Measurements from ENCODE around the gene TEKTIP1.
"Not testable (repeated sequence)": the region's sequence is repeated elsewhere in the genome, so short reads cannot be mapped to it uniquely, and the experiment has no call there.

Gene TEKTIP1

DNA sequence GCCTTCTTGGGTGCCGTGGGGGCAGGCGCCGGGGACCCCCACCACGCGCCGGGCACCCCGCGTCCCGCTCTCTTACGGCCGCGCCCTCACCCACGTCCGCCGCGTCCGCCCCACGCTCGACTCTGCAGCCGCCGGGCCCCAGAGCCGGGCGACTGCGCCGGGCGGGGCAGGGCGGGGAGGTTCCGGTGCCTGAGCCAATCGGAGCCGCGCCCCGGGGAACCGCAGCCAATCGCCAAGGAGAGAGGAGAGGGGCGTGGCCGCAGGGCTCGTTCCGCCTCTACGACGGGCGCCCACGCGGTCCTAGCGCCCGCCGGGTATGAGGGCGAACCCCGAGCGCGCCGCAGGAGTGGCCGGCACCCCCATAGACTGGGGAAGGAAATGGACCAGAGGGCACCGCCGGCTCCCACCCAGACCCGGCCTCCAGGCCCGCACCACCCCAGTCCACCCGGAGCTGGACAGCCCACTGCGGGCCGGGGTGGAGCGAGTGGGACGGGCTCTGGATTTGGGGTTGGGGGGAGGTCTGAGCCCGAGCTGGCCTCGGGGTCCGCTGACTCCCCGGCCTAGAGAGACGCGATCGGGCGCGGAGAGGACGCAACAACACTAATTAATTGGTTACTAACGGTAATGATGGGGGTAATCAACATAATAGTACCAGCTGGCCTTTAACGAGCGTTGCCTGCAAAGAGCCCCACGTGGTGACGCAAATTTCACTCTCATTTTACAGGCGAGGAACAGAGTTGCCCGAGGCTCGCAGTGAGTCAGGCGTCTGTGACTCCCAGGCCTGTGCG, 18.7 kb downstream of the TEKTIP1 start, which contains the start of gene MFSD12:
Gene MFSD12 (minus strand): TSS at position 126 of the 788 bp plus-strand sequence. CDS start 183 bp downstream, outside the sequence.
- peak; percentile 90 for DNase-seq (ENCODE audit: low read depth)

DNA sequence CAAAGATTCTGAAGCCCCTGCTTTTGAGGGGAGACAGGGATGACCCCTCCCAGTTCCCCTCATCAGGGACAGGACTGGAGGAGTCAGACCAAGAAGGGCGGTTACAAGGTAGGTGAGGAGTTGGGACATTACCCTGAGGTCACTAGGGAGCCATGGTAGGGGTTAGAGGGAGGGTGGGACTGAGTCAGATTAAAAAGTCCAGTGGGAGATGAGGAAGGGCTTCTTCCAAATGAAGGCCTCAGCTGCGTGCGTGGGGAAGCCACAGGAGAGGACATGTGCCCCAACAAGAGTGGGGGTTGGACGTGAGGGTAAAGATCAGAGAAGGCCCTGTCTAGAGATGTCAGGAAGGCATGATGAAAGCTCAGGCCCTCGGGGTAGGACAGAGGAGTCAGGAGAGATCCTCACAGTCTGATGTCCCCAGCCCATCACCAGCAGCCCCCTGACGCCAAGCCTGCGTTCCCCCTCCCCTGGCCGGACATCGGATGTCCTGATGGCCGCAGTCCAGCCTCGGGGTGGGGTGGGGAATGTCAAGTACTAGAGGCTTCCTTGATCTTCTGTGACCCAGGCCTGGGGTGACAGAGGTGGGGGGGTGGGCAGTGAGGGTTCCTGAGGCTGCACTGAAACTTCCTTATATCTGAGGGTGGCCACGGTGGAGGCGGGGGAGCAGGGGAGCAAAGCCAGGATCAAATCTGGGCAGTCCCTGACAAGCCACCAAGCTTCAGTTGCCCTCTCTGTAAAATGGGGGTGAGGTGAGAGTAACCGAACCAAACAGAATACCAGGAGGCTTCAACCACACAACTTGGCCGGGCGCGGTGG, 24.9 kb downstream of the TEKTIP1 start:
- DNase-seq (ENCODE audit: low read depth): no peak

GRCh38 chr19:3565139-3565538, 26.2 kb downstream of the TEKTIP1 start:
- DNase-seq (ENCODE audit: low read depth): no peak

DNA sequence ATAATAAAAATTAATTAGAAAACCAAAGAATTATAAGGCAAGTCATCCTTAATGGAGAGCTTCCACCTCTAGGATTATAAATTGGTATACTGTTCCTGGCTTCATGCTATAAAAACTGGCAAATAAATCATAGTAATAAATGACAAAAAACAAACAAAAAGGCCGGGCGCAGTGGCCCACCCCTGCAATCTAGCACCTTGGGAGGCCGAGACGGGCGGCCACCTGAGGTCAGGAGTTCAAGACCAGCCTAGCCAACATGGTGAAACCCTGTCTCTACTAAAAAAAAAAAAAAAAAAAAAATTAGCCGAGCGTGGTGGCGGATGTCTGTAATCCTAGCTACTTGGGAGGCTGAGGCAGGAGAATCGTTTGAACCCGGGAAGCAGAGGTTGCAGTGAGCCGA, 31.1 kb downstream of the TEKTIP1 start:
- DNase-seq (ENCODE audit: low read depth): not testable (repeated sequence)

GRCh38 chr19:3570606-3571011, 31.6 kb downstream of the TEKTIP1 start:
- no peak for DNase-seq (ENCODE audit: low read depth)

- peak; percentile 99 for DNase-seq (ENCODE audit: low read depth)
These were observed 33.3 kb downstream of the TEKTIP1 start for GRCh38 chr19:3572132-3572854.

DNA sequence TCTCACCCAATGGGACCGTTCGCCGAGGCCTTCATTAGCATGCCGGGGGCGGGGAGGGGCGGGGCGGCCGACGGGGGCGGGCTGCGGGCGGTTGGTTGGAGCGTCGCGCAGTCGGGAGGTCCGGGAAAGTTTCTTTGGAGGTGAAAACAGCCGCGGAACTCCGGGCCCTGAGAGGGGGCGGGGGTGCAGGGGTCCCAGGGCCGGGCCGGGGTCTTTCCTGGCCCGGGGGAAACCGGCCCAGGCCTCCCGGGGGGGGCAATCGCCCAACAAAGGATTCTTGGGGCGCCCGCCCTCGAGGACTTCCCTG, 33.8 kb downstream of the TEKTIP1 start, which contains the start of gene HMG20B:
Gene HMG20B (plus strand): TSS at position 90 of the 307 bp plus-strand sequence. CDS start 366 bp downstream, outside the sequence.
- DNase-seq (ENCODE audit: low read depth): no peak

GRCh38 chr19:3573162-3573857, 34.3 kb downstream of the TEKTIP1 start:
- no peak for DNase-seq (ENCODE audit: low read depth)

- DNase-seq (ENCODE audit: low read depth): peak; percentile 59
These were observed 35.1 kb downstream of the TEKTIP1 start for GRCh38 chr19:3573858-3574637.

DNA sequence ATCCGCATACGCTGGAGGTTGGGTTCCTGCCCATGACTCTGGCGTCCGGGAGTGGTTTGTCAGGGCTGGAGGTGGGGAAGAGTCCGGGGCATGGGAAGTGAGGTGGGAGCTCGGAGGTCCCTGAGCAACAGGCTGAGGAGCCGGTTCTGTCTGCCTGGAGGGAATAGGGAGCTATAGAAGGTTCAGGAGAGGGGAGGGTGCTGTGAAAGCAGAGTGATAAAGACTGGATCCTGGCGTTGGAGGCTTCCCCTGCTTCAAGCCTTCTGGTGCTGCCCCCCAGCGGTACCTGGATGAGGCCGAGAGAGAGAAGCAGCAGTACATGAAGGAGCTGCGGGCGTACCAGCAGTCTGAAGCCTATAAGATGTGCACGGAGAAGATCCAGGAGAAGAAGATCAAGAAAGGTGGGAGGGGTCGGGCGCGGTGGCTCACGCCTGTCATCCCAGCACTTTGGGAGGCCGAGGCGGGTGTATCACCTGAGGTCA, 36.3 kb downstream of the TEKTIP1 start:
- no peak for DNase-seq (ENCODE audit: low read depth)

GRCh38 chr19:3575949-3576673, 37.1 kb downstream of the TEKTIP1 start:
- no peak for DNase-seq (ENCODE audit: low read depth)

DNA sequence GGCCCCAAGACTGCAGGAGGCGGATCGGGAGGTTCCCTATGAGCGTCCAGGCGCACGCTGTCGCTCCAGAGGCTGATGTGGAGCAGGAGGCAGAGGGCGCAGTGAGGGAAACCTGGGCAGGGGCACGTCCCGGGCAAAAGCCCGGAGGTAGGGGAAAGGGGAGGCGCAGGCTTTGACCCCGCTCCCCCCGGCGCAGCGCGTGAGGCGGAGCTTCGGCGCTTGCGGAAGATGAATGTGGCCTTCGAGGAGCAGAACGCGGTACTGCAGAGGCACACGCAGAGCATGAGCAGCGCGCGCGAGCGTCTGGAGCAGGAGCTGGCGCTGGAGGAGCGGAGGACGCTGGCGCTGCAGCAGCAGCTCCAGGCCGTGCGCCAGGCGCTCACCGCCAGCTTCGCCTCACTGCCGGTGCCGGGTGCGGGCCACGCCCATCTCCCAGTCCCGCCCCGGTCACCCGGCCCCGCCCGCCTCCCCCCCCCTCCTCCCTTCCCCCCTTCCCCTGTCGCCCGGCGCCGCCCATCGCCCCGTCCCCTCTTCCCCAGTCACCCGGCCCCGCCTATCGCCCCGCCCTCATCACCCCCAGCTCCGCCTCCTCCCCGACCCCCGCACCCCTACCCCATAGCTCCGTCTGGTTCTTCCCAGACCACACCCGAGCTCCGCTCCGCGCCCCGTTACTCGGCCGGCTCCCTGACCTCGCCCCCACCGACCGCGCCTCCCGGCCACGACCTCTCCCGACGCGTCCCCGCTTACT, 37.9 kb downstream of the TEKTIP1 start:
- no peak for DNase-seq (ENCODE audit: low read depth)

- DNase-seq (ENCODE audit: low read depth): no peak
These were observed 38.9 kb downstream of the TEKTIP1 start for GRCh38 chr19:3577723-3578344.

DNA sequence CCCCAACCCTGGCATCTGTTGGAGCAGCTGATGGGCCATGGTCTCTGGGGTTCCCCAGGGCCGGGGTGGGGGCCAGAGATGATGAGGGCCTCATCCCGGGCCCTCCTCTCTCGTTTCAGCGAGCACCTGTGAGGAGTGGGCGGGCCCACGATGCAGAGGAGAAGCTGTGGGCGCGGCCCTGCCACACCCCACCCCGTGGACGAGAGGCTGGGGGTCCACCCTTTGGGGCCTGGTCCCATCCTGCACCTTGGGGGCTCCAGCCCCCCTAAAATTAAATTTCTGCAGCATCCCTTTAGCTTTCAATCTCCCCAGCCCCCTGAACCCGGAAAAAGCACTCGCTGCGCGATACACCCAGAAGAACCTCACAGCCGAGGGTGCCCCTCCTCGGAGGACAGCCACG, 39.4 kb downstream of the TEKTIP1 start:
- DNase-seq (ENCODE audit: low read depth): no peak

GRCh38 chr19:3580156-3580934, 41.4 kb downstream of the TEKTIP1 start:
- DNase-seq (ENCODE audit: low read depth): no peak

DNA sequence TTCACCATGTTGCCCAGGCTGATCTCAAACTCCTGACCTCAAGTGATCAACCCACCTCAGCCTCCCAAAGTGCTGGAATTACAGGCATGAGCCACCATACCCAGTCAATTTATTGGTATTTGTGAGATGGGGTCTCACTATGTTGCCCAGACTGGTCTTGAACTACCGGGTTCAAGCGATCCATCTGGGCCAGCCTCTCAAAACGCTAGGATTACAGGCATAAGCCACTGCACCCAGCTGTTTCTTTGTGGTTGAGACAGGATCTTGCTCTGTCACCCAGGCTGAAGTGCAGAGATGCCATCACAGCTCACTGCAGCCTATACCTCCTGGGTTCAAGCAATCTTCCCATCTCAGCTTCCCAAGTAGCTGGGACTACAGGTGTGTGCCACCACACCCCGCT, 42.8 kb downstream of the TEKTIP1 start:
- DNase-seq (ENCODE audit: low read depth): not testable (repeated sequence)

DNA sequence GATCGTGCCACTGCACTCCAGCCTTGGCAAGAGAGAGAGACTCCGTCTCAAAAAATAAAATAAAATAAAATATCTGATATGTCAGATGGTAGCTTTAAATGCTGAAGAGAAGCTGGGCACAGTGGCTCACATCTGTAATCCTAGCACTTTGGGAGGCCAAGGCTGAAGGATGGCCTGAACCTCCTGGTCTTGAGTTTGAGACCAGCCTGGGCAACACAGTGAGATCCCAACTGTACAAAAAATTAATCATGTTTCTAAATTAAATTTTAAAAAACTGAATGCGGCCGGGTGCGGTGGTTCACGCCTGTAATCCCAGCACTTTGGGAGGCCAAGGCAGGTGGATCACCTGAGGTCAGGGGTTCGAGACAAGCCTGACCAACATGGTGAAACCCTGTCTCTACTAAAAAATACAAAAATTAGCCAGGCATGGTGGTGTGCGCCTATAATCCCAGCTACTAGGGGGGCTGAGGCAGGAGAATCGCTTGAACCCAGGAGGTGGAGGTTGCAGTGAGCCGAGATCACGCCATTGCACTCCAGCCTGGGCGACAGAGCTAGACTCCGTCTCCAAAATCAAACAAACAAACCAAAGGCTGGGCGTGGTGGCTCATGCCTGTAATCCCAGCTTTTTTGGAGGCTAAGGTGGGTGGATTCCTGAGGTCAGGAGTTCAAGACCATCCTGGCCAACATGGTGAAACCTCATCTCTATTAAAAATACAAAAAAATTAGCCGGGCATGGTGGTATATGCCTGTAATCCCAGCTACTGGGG, 45.2 kb downstream of the TEKTIP1 start:
- DNase-seq (ENCODE audit: low read depth): not testable (repeated sequence)
